Mucosa of descending colon (tissue), 3 donors: ENCODE data around the gene B3GLCT. TPM values are rescaled to one million over a fixed set of nuclear protein-coding genes. Genes with fewer than 3 reads are reported as not detected.

Source experiments
- ATAC-seq: fragments of 200-7000 bp; cut with Tn5 transposase; one replicate; pipeline ENCODE4 v1.9.1; 2020; ENCODE audit warnings: mild to moderate bottlenecking, moderate library complexity
- DNase-seq, 3 donors: peaks; one replicate each; pipeline ENCODE4 v3.0.0-alpha.2; 2020
- H3K36me3 ChIP-seq: fragments of 200-600 bp; one replicate; pipeline ENCODE4 v1.8.0; 2021; ENCODE audit warnings: low read depth, mild to moderate bottlenecking
- H3K4me1 ChIP-seq: fragments of 200-600 bp; one replicate; pipeline ENCODE4 v1.8.0; 2021; ENCODE audit warnings: low read depth, mild to moderate bottlenecking
- H3K4me3 ChIP-seq: fragments of 200-600 bp; one replicate; pipeline ENCODE4 v1.8.0; 2021; ENCODE audit warnings: mild to moderate bottlenecking
- H3K9me3 ChIP-seq: fragments of 200-600 bp; one replicate; pipeline ENCODE4 v1.8.0; 2021; ENCODE audit warnings: mild to moderate bottlenecking
- intact Hi-C, 2 donors: fragments of 100-400 bp; cut with DNase I in 1 of 2; cut with micrococcal nuclease in 1 of 2; formaldehyde crosslinking; loops; one replicate each; pipeline versions ENCODE4 v1.11.0 to v1.11.1; 2022; cut with DNase I, micrococcal nuclease
- total RNA-seq, 3 donors: library from RNA; stranded (reverse); fragmentation: NEBNext Ultra II Directional in 2 of 3; extraction: Animal tissue kit (Norgen Biotek cat#: 25700) in 2 of 3; gene quantifications; one replicate each; pipeline versions ENCODE4 v1.2.1 to v1.2.4, GENCODE V29; 2021 to 2023
- TF ChIP-seq, protein P1 (sequence below): fragments of 200-600 bp; IDR thresholded peaks from one replicate; pipeline ENCODE4 v1.8.0; 2022; ENCODE audit warnings: antibody characterized with exemption, mild to moderate bottlenecking
- donor health status: DM: no; HTN: no; CAD: no; lungs with moderate emphysema.
- donor health status: DM: no; HTN: no; CAD: no.
- donor health status: DM: no; HTN: yes; CAD: no.

The B3GLCT gene
- total RNA-seq, 3 donors from 2014 or later = 3.1 to 5.1 (median 4.0) TPM

DNA sequence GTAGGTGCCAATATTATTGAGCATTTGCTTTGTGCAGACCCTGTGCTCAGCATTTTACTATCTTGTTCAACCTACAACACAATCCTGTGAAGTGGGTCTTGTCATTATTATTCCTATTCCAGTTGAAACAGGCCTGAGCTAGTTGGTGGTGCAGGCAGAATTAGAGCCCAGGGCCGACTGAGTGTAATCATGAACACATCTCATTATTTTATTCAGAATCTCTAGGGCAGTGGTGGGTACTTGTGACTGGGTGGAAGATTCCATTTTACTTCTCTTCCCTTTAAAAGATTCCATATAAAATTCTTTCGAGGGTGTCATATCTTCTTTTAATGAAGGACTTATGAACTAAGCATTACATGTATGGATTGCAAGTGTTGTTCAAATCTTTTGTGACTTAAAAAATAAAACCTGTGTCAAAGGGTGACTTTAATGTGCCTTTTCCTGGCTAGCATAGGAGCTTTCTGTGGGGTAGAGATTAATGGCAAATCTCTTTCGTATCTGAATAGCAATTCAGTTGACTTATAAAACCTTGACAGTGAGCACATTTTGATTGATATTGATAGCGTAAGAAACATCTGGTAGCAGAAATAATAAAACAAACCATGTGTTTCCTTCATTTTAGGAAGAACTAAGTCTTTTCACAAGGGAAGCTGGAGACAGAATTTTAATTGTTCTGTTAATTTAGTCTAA, 20.3 kb downstream of the B3GLCT start:
- Histone ChIP-seq H3K36me3 (no peaks in the 10 kb centered on the region), H3K9me3 (no peaks in the 10 kb centered on the region), H3K4me3 (no peak overlapping the region), H3K4me1 (no peaks in the 10 kb centered on the region)
- no peak for ATAC-seq
- intact Hi-C loops = no loop called here
- DNase-seq = no peak
- TF ChIP-seq, protein P1, sequence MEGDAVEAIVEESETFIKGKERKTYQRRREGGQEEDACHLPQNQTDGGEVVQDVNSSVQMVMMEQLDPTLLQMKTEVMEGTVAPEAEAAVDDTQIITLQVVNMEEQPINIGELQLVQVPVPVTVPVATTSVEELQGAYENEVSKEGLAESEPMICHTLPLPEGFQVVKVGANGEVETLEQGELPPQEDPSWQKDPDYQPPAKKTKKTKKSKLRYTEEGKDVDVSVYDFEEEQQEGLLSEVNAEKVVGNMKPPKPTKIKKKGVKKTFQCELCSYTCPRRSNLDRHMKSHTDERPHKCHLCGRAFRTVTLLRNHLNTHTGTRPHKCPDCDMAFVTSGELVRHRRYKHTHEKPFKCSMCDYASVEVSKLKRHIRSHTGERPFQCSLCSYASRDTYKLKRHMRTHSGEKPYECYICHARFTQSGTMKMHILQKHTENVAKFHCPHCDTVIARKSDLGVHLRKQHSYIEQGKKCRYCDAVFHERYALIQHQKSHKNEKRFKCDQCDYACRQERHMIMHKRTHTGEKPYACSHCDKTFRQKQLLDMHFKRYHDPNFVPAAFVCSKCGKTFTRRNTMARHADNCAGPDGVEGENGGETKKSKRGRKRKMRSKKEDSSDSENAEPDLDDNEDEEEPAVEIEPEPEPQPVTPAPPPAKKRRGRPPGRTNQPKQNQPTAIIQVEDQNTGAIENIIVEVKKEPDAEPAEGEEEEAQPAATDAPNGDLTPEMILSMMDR = no peak

DNA sequence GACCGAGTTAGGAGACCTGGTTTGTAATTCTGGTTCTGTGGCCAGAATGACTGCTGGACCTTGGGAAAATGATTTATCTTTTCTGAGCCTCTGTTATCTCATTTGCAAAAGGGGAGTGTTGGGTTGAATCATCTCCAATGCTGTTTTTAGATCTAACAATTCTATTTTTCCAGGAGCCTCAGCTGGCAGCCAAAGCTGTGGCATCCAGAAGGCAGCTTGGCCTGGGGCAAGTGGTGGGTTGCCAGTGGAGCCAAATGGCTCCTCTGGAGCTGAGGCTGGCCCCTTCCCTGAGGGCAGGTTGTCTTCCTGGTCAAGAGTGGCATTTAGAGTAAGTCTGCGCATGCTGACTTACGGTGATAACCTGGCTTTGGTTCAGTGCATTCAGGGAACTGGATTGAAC, 21.3 kb downstream of the B3GLCT start:
- no peak for ATAC-seq
- no peak for DNase-seq
- TF ChIP-seq, protein P1 = no peak
- no peaks in the 10 kb centered on the region for H3K36me3 ChIP-seq
- no peak overlapping the region for H3K4me3 ChIP-seq
- no peaks in the 10 kb centered on the region for H3K9me3 ChIP-seq
- intact Hi-C loops = no loop called here
- H3K4me1 ChIP-seq = no peaks in the 10 kb centered on the region

DNA sequence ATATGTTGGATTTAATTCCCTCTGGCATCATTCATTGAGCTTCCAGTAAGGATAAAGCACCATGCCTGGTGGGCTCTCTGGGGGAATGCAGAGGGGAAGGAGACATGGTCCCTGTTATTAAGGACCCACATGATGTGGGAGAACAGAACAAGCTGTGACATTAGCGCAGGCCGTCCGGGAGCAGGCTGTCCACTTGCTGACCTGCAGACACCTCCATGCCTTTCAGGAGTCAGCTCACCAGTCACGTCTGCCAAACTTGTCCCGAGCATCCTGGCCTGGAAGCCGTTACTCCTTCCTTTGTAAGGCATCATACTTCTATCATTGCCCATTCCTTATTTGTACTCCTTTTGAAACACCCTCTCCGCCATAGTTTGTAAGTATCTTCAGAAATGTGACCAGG, 23.4 kb downstream of the B3GLCT start:
- TF ChIP-seq, protein P1 = no peak
- no peaks in the 10 kb centered on the region for H3K36me3 ChIP-seq
- DNase-seq (no peak), ATAC-seq (no peak)
- intact Hi-C loops = no loop called here
- H3K4me3 ChIP-seq = no peak overlapping the region
- H3K9me3 ChIP-seq = no peaks in the 10 kb centered on the region
- H3K4me1 ChIP-seq = no peaks in the 10 kb centered on the region

DNA sequence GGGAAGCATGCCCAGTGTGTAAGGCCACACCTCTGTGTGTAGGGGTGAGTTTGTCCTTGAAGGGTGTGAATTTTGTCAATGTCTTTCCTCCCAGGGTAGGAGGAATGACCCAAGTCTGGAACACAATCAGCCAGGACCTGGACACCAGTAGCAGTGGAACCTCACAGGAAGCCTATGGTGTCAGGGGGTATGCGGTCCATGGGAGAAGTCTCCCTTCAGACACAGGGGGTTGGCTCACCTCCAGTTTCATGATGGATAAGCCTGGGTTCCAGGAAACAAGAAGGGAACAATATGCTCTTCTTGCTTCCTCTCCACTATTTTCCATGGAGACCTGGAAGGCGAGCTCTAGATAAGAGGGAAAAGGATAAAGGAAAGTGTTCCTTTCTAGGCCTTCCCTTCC, 23.9 kb downstream of the B3GLCT start:
- intact Hi-C loops = no loop called here
- H3K9me3 ChIP-seq = no peaks in the 10 kb centered on the region
- DNase-seq = no peak
- ATAC-seq = no peak
- TF ChIP-seq, protein P1 = no peak
- H3K4me3 ChIP-seq = no peak overlapping the region
- no peaks in the 10 kb centered on the region for H3K4me1 ChIP-seq
- no peaks in the 10 kb centered on the region for H3K36me3 ChIP-seq

DNA sequence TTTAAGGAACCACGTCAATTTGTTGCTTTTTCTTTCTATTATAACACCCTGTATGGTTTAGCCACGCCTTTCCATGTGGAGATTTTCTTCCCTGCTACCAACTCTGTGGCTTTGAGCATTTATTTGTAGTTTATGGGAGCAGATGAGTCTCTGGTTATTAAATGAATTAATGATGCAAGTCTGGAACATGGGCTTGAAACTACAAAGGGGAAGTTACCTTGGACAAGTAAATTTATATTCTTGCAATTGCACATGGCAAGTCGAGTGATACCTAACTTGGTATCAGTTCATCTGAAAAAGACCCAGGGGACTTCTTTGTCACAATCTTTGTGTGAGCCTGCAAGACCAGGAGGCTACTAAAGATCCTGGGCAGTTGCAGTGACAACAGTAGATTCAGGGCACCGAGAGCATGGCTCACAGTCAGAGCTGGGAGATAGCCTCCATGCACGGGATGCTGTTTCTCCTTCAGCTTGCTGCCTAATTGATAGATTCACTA, 24.4 kb downstream of the B3GLCT start:
- Histone ChIP-seq H3K9me3 (no peaks in the 10 kb centered on the region), H3K36me3 (no peaks in the 10 kb centered on the region), H3K4me3 (no peak overlapping the region), H3K4me1 (no peaks in the 10 kb centered on the region)
- DNase-seq (no peak), ATAC-seq (no peak)
- intact Hi-C loops = no loop called here
- TF ChIP-seq, protein P1 = no peak
